ENCODE measurements around the gene CEP83. TPM values are rescaled to one million over a fixed set of nuclear protein-coding genes. Genes with fewer than 3 reads are reported as not detected.

Gene CEP83
- total RNA-seq, 1 experiment from 2014 or later, result 19.2 TPM

DNA sequence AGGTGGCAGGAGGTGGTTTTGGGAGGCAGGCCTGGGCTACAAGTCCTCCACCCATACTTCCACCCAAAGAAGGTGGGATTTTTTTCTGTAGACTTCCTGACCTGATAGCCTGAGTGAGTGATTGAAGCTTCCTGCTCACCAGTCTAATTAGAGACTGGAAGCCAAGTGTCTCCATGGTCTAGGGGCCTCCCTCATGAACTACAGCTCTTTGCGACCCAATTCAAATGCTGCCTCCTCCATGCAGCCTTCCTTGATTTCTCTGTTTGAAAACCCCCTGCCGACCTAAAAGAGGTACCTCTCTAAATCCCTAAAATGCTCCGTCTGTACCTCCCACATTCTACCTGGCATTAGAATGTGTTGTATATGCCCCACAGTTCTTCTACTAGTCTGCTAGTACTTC, 186.4 kb downstream of the CEP83 start (continued):
- TF ChIP-seq, protein P1, sequence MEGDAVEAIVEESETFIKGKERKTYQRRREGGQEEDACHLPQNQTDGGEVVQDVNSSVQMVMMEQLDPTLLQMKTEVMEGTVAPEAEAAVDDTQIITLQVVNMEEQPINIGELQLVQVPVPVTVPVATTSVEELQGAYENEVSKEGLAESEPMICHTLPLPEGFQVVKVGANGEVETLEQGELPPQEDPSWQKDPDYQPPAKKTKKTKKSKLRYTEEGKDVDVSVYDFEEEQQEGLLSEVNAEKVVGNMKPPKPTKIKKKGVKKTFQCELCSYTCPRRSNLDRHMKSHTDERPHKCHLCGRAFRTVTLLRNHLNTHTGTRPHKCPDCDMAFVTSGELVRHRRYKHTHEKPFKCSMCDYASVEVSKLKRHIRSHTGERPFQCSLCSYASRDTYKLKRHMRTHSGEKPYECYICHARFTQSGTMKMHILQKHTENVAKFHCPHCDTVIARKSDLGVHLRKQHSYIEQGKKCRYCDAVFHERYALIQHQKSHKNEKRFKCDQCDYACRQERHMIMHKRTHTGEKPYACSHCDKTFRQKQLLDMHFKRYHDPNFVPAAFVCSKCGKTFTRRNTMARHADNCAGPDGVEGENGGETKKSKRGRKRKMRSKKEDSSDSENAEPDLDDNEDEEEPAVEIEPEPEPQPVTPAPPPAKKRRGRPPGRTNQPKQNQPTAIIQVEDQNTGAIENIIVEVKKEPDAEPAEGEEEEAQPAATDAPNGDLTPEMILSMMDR (IDR thresholded peaks at IDR 0.05 in 2 of 3, conservative IDR thresholded peaks at IDR 0.05 in 1 of 3; ENCODE audit: borderline replicate concordance in 1 of 3, insufficient read depth in 1 of 3, low read depth in 2 of 3, low read length in 2 of 3), result no peak
- TF ChIP-seq POLR2A (IDR thresholded peaks at IDR 0.05; ENCODE audit: borderline replicate concordance, extremely low read depth, insufficient read depth, insufficient read length), result no peak
- no peak for TF ChIP-seq EZH2 (IDR thresholded peaks at IDR 0.05)
- TF ChIP-seq SP1 (IDR thresholded peaks at IDR 0.05; ENCODE audit: low read depth), result no peak
- no peak for TF ChIP-seq EGR1 (IDR thresholded peaks at IDR 0.05; ENCODE audit: low read depth)
- TF ChIP-seq YY1 (IDR thresholded peaks at IDR 0.05; ENCODE audit: extremely low read depth, insufficient replicate concordance, low read depth, low read length), result no peak
- no peak for TF ChIP-seq ZFX (IDR thresholded peaks at IDR 0.05)

DNA sequence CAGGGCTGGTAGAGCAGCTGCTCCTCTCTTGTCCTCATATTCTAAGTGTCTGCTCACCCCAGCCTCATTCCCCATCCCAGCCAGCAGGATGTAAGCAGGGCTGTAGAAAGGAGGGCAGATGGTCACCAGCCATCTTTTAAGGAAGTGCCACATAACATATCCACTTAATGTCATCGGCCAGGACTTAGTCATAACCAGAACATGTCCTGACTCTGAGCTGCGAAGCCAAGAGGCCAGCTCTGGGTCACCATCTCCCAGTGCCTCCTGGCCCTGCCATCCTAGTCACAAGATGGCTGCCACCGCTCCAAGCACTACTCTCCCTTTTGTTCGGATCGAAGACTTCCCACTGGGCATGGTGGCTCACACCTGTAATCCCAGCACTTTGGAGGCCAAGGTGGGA, 187.4 kb downstream of the CEP83 start:
- RAD21 ChIA-PET (ENCODE audit: low non-redundant PET in 1 of 2, low total read pairs in 2 of 2, uncharacterized antibody in 2 of 2, unreplicated experiment in 2 of 2), result no interaction called here
- Histone ChIP-seq H3K9me3 (ENCODE audit: control insufficient read depth in 1 of 2, insufficient read depth in 1 of 2, low read depth in 1 of 2, low read length in 2 of 2) (no peaks in the 10 kb centered on the region), H3K27me3 (ENCODE audit: insufficient read depth, low read length) (no peaks in the 10 kb centered on the region), H3K27ac (ENCODE audit: low read depth, low read length) (no peak overlapping the region), H3K4me1 (ENCODE audit: control insufficient read depth in 1 of 2, insufficient read depth in 2 of 2, low read length in 2 of 2) (no peaks in the 10 kb centered on the region), H4K20me1 (ENCODE audit: insufficient read depth) (no peaks in the 10 kb centered on the region), H3K9ac (ENCODE audit: low read length) (no peak overlapping the region), H3K36me3 (ENCODE audit: control insufficient read depth in 1 of 2, insufficient read depth in 2 of 2, low read length in 2 of 2) (no peaks in the 10 kb centered on the region), H3K9me2 (ENCODE audit: insufficient read depth) (no peaks in the 10 kb centered on the region), H3K79me2 (ENCODE audit: insufficient read depth, low read length) (no peaks in the 10 kb centered on the region), H2AFZ (ENCODE audit: low read depth, low read length, poor library complexity, severe bottlenecking) (no peak overlapping the region), H3K4me2 (ENCODE audit: low read length) (no peak overlapping the region), H3K4me3 (replicated peaks in 1 of 2; ENCODE audit: low read depth in 1 of 2, low read length in 2 of 2) (no peak overlapping the region)
- TF ChIP-seq, protein P2, sequence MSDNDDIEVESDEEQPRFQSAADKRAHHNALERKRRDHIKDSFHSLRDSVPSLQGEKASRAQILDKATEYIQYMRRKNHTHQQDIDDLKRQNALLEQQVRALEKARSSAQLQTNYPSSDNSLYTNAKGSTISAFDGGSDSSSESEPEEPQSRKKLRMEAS (IDR thresholded peaks at IDR 0.05), result no peak
- TF ChIP-seq JUND (IDR thresholded peaks at IDR 0.05), result no peak
- no peak for TF ChIP-seq SP1 (IDR thresholded peaks at IDR 0.05; ENCODE audit: low read depth)
- TF ChIP-seq ZNF274 (IDR thresholded peaks at IDR 0.05; ENCODE audit: low read depth, low read length), result no peak
- no peak for TF ChIP-seq SRF (IDR thresholded peaks at IDR 0.05; ENCODE audit: low read depth)
- no peak for TF ChIP-seq EZH2 (IDR thresholded peaks at IDR 0.05)
- TF ChIP-seq, protein P1 (IDR thresholded peaks at IDR 0.05 in 2 of 3, conservative IDR thresholded peaks at IDR 0.05 in 1 of 3; ENCODE audit: borderline replicate concordance in 1 of 3, insufficient read depth in 1 of 3, low read depth in 2 of 3, low read length in 2 of 3), result no peak
- no peak for TF ChIP-seq YY1 (IDR thresholded peaks at IDR 0.05; ENCODE audit: extremely low read depth, insufficient replicate concordance, low read depth, low read length)
- TF ChIP-seq CEBPB (IDR thresholded peaks at IDR 0.05; ENCODE audit: low read depth), result no peak
- TF ChIP-seq, protein P3, sequence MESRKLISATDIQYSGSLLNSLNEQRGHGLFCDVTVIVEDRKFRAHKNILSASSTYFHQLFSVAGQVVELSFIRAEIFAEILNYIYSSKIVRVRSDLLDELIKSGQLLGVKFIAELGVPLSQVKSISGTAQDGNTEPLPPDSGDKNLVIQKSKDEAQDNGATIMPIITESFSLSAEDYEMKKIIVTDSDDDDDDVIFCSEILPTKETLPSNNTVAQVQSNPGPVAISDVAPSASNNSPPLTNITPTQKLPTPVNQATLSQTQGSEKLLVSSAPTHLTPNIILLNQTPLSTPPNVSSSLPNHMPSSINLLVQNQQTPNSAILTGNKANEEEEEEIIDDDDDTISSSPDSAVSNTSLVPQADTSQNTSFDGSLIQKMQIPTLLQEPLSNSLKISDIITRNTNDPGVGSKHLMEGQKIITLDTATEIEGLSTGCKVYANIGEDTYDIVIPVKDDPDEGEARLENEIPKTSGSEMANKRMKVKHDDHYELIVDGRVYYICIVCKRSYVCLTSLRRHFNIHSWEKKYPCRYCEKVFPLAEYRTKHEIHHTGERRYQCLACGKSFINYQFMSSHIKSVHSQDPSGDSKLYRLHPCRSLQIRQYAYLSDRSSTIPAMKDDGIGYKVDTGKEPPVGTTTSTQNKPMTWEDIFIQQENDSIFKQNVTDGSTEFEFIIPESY (IDR thresholded peaks at IDR 0.05; ENCODE audit: extremely low read depth, insufficient replicate concordance, low read length), result no peak
- TF ChIP-seq ELF1 (IDR thresholded peaks at IDR 0.05; ENCODE audit: borderline replicate concordance, low read depth), result no peak
- TF ChIP-seq CBX3 (IDR thresholded peaks at IDR 0.05; ENCODE audit: low read depth), result no peak
- no peak for TF ChIP-seq TCF7L2 (IDR thresholded peaks at IDR 0.05; ENCODE audit: borderline replicate concordance, extremely low read depth, insufficient read depth, insufficient read length)
- CTCF ChIA-PET, result no interaction called here
- ATAC-seq, result no peak
- no peak for DNase-seq (ENCODE audit: low read depth, low spot score)
- BruUV-seq (replicated peaks), result no TSS peak
- intact Hi-C loops (cut with micrococcal nuclease), result no loop called here
- POLR2A ChIA-PET, result no interaction called here

All from HCT116 (cell line).